Measurements from ENCODE around the gene SYCP2L.
"Not testable (repeated sequence)": the region's sequence is repeated elsewhere in the genome, so short reads cannot be mapped to it uniquely, and the experiment has no call there.

SYCP2L gene

DNA sequence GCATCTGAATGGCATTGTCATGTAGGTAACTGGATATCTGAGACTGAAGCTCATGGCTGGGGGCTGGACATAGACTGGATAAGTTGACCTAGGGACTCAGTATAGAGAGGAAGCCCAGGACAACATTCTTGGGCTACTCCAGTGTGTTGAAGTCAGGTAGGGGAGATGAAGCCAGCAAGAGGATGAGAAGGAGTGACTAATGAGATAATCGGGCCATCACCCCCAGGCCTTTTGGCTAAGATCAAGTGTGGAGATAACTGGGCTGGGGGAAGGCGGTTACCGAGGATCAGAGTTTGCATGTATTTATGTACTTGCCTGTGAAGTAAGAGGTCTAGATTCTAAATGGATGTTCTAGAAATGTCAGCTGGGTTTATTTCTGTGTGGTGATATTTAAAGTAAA lies 83.9 kb downstream of the SYCP2L start:
- DNase-seq (ENCODE audit: low spot score), result no peak
- H3K27ac ChIP-seq, result no peak overlapping the region
- H3K4me3 ChIP-seq, result no peak overlapping the region
- TF ChIP-seq, protein P1, sequence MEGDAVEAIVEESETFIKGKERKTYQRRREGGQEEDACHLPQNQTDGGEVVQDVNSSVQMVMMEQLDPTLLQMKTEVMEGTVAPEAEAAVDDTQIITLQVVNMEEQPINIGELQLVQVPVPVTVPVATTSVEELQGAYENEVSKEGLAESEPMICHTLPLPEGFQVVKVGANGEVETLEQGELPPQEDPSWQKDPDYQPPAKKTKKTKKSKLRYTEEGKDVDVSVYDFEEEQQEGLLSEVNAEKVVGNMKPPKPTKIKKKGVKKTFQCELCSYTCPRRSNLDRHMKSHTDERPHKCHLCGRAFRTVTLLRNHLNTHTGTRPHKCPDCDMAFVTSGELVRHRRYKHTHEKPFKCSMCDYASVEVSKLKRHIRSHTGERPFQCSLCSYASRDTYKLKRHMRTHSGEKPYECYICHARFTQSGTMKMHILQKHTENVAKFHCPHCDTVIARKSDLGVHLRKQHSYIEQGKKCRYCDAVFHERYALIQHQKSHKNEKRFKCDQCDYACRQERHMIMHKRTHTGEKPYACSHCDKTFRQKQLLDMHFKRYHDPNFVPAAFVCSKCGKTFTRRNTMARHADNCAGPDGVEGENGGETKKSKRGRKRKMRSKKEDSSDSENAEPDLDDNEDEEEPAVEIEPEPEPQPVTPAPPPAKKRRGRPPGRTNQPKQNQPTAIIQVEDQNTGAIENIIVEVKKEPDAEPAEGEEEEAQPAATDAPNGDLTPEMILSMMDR (IDR thresholded peaks at IDR 0.05), result no peak

DNA sequence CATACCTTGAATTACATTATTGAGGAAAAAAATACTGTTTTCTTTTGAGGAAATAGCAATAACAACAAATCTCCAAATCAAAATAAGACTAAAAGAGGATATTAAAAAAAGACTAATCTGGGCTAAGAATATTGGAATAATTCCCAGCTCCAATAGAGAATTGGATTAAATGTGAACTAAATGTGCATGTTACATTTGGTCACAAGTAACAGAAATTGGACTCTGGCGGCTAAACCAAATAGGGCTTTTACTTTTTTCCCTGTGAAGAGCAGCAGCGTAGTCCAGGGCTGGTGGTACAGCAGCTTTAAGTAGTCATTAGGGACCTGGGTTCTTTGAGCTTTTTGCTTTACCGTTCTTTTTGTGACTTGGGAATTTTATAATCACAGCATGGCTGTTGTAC lies 85.3 kb downstream of the SYCP2L start:
- no peak for DNase-seq (ENCODE audit: low spot score)
- TF ChIP-seq, protein P1 (IDR thresholded peaks at IDR 0.05), result no peak
- no peak overlapping the region for H3K4me3 ChIP-seq
- H3K27ac ChIP-seq, result no peak overlapping the region

DNA sequence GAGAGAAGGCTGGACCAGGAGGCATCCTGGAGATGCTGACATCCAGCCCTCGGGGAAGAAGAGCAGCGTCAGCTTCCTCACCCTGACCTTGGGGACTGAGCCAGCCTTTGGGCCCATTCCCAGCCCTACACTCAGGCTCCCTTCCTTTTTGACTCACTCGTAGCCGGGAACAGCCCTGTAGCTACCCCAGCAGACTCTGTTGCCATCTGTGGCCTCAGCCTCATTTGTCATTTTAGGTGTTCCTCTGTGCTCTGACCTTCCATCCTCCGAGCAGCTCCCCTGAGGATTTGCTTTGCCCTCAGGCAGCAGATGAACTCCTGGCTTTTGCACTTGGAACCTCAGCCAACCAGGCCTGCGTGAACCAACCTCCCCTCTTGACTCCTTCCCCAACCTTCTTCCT lies 89.7 kb downstream of the SYCP2L start:
- no peak overlapping the region for H3K4me3 ChIP-seq
- TF ChIP-seq, protein P1 (IDR thresholded peaks at IDR 0.05), result no peak
- DNase-seq (ENCODE audit: low spot score), result no peak
- H3K27ac ChIP-seq, result no peak overlapping the region

DNA sequence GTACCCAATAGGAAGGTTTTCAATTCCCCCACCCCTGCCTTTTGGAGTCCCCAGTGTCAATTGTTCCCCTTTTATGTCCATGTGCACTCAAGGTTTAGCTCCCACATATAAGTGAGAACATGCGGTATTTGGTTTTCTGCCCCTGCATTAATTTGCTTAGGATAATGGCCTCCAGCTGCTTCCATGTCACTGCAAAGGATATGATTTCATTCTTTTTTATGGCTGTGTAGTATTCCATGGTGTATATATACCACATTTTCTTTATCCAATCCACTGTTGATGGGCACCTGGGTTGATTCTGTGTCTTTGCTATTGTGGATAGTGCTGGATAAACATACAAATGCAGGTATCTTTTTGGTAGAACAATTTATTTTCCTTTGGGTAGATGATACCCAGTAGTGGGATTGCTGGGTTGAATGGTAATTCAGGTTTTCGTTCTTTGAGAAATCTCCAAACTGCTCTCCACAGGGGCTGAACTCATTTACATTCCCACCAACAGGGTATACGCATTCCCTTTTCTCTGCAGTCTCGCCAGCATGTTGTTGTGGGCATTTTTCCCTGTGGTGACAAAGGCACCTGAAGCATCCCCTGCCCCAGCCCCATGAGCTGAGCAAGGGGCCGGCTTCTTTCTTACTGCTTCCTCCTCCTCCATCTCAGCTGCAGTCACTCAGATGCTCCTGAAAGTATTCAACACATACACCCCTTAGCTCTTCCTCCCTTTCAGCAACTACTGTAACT lies 90.5 kb downstream of the SYCP2L start:
- TF ChIP-seq, protein P1 (IDR thresholded peaks at IDR 0.05), result no peak
- no peak for DNase-seq (ENCODE audit: low spot score)
- Histone ChIP-seq H3K4me3 (no peak overlapping the region), H3K27ac (no peak overlapping the region)

DNA sequence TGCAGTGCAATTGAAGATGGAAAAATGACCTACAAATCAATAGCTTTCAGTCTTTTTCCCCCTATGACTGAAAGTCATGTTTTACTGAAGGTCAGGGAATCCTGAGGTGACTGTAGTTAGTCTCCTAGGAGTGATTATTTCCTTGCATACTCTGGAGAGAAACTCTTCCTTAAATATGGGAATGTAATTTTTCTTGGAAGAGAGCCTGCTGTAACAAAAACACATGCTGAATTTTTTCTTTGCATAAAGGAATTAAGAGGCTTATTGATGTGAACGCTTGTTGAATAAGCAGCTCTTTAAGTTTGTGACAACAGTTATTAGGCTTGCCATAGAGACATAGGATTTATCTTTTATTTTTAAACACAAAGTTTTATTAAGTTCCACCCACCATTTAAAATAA lies 92.8 kb downstream of the SYCP2L start:
- DNase-seq (ENCODE audit: low spot score), result no peak
- TF ChIP-seq, protein P1 (IDR thresholded peaks at IDR 0.05), result no peak
- no peak overlapping the region for H3K27ac ChIP-seq
- H3K4me3 ChIP-seq, result no peak overlapping the region

DNA sequence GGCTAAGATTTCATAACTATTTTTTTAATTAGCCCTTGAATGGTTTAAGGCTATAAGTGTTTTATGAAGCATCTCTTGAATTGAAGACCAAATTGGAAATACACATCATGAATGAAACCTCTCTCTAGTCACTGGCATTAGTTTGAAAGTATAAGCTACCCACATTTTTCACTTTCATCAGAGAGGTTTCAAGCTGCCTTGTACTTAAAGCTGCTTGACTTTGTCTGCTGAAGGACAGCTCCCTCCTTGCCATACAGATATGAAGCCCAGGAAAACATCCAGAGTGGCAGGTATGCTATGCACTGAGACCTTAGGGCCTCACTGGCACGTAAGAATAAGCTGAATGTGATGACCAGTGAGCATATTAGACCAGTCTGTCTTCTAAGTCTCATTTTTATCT lies 94.6 kb downstream of the SYCP2L start:
- no peak for DNase-seq (ENCODE audit: low spot score)
- no peak overlapping the region for H3K27ac ChIP-seq
- TF ChIP-seq, protein P1 (IDR thresholded peaks at IDR 0.05), result no peak
- no peak overlapping the region for H3K4me3 ChIP-seq

DNA sequence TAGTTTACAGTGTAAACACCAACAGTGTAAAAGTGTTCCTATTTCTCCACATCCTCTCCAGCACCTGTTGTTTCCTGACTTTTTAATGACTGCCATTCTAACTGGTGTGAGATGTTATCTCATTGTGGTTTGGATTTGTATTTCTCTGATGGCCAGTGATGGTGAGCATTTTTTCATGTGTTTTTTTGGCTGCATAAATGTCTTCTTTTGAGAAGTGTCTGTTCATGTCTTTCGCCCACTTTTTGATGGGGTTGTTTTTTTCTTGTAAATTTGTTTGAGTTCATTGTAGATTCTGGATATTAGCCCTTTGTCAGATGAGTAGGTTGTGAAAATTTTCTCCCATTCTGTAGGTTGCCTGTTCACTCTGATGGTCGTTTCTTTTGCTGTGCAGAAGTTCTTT lies 98.1 kb downstream of the SYCP2L start:
- not testable (repeated sequence) for DNase-seq (ENCODE audit: low spot score); H3K4me3 ChIP-seq; H3K27ac ChIP-seq

Data from coronary artery (tissue), 2 donors.